ENCODE results near the gene LLPH. TPM values are rescaled to one million over a fixed set of nuclear protein-coding genes. Genes with fewer than 3 reads are reported as not detected.

Gene LLPH
- total RNA-seq, 1 experiment from 2014 or later = 32.3 TPM

- ChIA-PET POLR2A (no interaction called here), CTCF (no interaction called here)
- BruUV-seq (replicated peaks) = no TSS peak
- peaks cover 20% of the 10 kb centered on the region for H3K36me3 Mint-ChIP-seq (ENCODE audit: insufficient read depth, unreplicated experiment)
- peaks cover 23% of the 10 kb centered on the region for H3K9me3 Mint-ChIP-seq (ENCODE audit: unreplicated experiment)
- H3K4me3 ChIP-seq (ENCODE audit: low read depth, low read length) = no peak overlapping the region
- no peak overlapping the region for H3K4me3 Mint-ChIP-seq (ENCODE audit: unreplicated experiment)
- no peaks in the 10 kb centered on the region for H3K4me1 Mint-ChIP-seq (ENCODE audit: low read depth, unreplicated experiment)
- intact Hi-C loops (cut with micrococcal nuclease; ENCODE audit: unreplicated experiment) = loop anchor here (2.0 to 10.0 kb wide), 2 partner anchors 265 to 551 kb away; no protein-coding TSS in a partner anchor
- H3K27me3 Mint-ChIP-seq (ENCODE audit: insufficient read depth, unreplicated experiment) = no peaks in the 10 kb centered on the region
- peaks cover 1% of the 10 kb centered on the region; the same call in 1 of the 2 replicates for H3K36me3 ChIP-seq (ENCODE audit: control insufficient read depth, insufficient read depth, low read length)
- no peak overlapping the region for H3K27ac Mint-ChIP-seq (ENCODE audit: unreplicated experiment)
- H3K27me3 ChIP-seq (replicated peaks; ENCODE audit: control insufficient read depth, insufficient read depth, low read length) = no peaks in the 10 kb centered on the region
- DNase-seq = no peak
- H3K4me1 ChIP-seq = 0 out of 2 replicates have a peak, but pooled peaks cover 4% of the 10 kb centered on the region
- TF ChIP-seq, protein P1, sequence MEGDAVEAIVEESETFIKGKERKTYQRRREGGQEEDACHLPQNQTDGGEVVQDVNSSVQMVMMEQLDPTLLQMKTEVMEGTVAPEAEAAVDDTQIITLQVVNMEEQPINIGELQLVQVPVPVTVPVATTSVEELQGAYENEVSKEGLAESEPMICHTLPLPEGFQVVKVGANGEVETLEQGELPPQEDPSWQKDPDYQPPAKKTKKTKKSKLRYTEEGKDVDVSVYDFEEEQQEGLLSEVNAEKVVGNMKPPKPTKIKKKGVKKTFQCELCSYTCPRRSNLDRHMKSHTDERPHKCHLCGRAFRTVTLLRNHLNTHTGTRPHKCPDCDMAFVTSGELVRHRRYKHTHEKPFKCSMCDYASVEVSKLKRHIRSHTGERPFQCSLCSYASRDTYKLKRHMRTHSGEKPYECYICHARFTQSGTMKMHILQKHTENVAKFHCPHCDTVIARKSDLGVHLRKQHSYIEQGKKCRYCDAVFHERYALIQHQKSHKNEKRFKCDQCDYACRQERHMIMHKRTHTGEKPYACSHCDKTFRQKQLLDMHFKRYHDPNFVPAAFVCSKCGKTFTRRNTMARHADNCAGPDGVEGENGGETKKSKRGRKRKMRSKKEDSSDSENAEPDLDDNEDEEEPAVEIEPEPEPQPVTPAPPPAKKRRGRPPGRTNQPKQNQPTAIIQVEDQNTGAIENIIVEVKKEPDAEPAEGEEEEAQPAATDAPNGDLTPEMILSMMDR (IDR thresholded peaks at IDR 0.05; ENCODE audit: insufficient read depth in 1 of 2, low read depth in 1 of 2, low read length in 1 of 2, severe bottlenecking in 1 of 2, unreplicated experiment in 1 of 2) = no peak
- peaks cover 22% of the 10 kb centered on the region for H3K9me3 ChIP-seq
Measured at GRCh38 chr12:66143868-66144267, 13.3 kb upstream of the LLPH start.

DNA sequence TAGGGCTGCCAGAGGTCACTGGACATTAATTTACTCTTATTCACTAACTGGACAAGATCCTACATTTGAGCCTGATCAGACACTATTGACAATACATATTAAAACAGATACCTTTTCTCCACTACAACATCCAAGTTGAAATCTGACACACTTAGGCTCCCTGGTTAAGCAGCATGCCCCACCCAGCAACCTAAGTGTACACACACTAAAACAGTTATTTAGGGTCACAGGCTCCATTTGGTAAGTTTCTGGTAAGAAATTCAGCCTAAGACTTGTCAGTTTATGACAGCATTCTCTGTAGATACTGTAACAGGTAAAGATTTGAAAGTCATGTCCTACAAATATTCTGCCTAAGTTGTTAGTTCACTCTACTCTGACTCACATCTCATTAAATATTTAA, 12.3 kb upstream of the LLPH start:
- Mint-ChIP-seq H3K27me3 (ENCODE audit: insufficient read depth, unreplicated experiment) (no peaks in the 10 kb centered on the region), H3K9me3 (ENCODE audit: unreplicated experiment) (peaks cover 23% of the 10 kb centered on the region), H3K4me3 (ENCODE audit: unreplicated experiment) (no peak overlapping the region), H3K36me3 (ENCODE audit: insufficient read depth, unreplicated experiment) (peaks cover 20% of the 10 kb centered on the region), H3K27ac (ENCODE audit: unreplicated experiment) (no peak overlapping the region), H3K4me1 (ENCODE audit: low read depth, unreplicated experiment) (no peaks in the 10 kb centered on the region)
- BruUV-seq (replicated peaks) = no TSS peak
- Histone ChIP-seq H3K36me3 (ENCODE audit: control insufficient read depth, insufficient read depth, low read length) (peaks cover 1% of the 10 kb centered on the region; the same call in 1 of the 2 replicates), H3K4me1 (0 out of 2 replicates have a peak, but pooled peaks cover 4% of the 10 kb centered on the region), H3K4me3 (ENCODE audit: low read depth, low read length) (no peak overlapping the region), H3K27me3 (replicated peaks; ENCODE audit: control insufficient read depth, insufficient read depth, low read length) (no peaks in the 10 kb centered on the region), H3K9me3 (peaks cover 22% of the 10 kb centered on the region)
- intact Hi-C loops (cut with micrococcal nuclease; ENCODE audit: unreplicated experiment) = loop anchor here (10.0 kb wide), 1 partner anchor 552 kb away; no protein-coding TSS in a partner anchor
- ChIA-PET CTCF (no interaction called here), POLR2A (no interaction called here)
- TF ChIP-seq, protein P1 (IDR thresholded peaks at IDR 0.05; ENCODE audit: insufficient read depth in 1 of 2, low read depth in 1 of 2, low read length in 1 of 2, severe bottlenecking in 1 of 2, unreplicated experiment in 1 of 2) = no peak
- no peak for DNase-seq

- no peak for DNase-seq
- no peak overlapping the region for H3K4me3 ChIP-seq (ENCODE audit: low read depth, low read length)
- H3K9me3 ChIP-seq = peaks cover 22% of the 10 kb centered on the region
- intact Hi-C loops (cut with micrococcal nuclease; ENCODE audit: unreplicated experiment) = loop anchor here (10.0 kb wide), 1 partner anchor 554 kb away; no protein-coding TSS in a partner anchor
- H3K27me3 ChIP-seq (replicated peaks; ENCODE audit: control insufficient read depth, insufficient read depth, low read length) = no peaks in the 10 kb centered on the region
- POLR2A ChIA-PET = no interaction called here
- no peaks in the 10 kb centered on the region for H3K4me1 Mint-ChIP-seq (ENCODE audit: low read depth, unreplicated experiment)
- no peaks in the 10 kb centered on the region for H3K27me3 Mint-ChIP-seq (ENCODE audit: insufficient read depth, unreplicated experiment)
- no TSS peak for BruUV-seq (replicated peaks)
- TF ChIP-seq, protein P1 (IDR thresholded peaks at IDR 0.05; ENCODE audit: insufficient read depth in 1 of 2, low read depth in 1 of 2, low read length in 1 of 2, severe bottlenecking in 1 of 2, unreplicated experiment in 1 of 2) = no peak
- peaks cover 24% of the 10 kb centered on the region for H3K36me3 Mint-ChIP-seq (ENCODE audit: insufficient read depth, unreplicated experiment)
- peaks cover 1% of the 10 kb centered on the region; the same call in 1 of the 2 replicates for H3K36me3 ChIP-seq (ENCODE audit: control insufficient read depth, insufficient read depth, low read length)
- H3K4me1 ChIP-seq = 0 out of 2 replicates have a peak, but pooled peaks cover 4% of the 10 kb centered on the region
- peaks cover 23% of the 10 kb centered on the region for H3K9me3 Mint-ChIP-seq (ENCODE audit: unreplicated experiment)
- CTCF ChIA-PET = no interaction called here
- H3K27ac Mint-ChIP-seq (ENCODE audit: unreplicated experiment) = no peak overlapping the region
- no peak overlapping the region for H3K4me3 Mint-ChIP-seq (ENCODE audit: unreplicated experiment)
Measured at GRCh38 chr12:66141299-66141698, 10.7 kb upstream of the LLPH start.
